NB4 (cell line): Measurements from ENCODE around the gene PSMG3.

Experiments
- POLR2A ChIP-seq: IDR thresholded peaks from 2 replicates; pipeline ENCODE4 v1.6.1; 2011; ENCODE audit warnings: mild to moderate bottlenecking; ENCODE audit not compliant: insufficient read length; ENCODE audit errors: extremely low read depth
- TF ChIP-seq, protein P1 (sequence below): IDR thresholded peaks from one replicate; pipeline ENCODE4 v1.5.1; 2012; ENCODE audit warnings: low read depth, low read length
- TF ChIP-seq, protein P2 (sequence below): IDR thresholded peaks from 2 replicates; pipeline ENCODE4 v1.6.1; 2011; ENCODE audit warnings: low read depth, low read length

DNA sequence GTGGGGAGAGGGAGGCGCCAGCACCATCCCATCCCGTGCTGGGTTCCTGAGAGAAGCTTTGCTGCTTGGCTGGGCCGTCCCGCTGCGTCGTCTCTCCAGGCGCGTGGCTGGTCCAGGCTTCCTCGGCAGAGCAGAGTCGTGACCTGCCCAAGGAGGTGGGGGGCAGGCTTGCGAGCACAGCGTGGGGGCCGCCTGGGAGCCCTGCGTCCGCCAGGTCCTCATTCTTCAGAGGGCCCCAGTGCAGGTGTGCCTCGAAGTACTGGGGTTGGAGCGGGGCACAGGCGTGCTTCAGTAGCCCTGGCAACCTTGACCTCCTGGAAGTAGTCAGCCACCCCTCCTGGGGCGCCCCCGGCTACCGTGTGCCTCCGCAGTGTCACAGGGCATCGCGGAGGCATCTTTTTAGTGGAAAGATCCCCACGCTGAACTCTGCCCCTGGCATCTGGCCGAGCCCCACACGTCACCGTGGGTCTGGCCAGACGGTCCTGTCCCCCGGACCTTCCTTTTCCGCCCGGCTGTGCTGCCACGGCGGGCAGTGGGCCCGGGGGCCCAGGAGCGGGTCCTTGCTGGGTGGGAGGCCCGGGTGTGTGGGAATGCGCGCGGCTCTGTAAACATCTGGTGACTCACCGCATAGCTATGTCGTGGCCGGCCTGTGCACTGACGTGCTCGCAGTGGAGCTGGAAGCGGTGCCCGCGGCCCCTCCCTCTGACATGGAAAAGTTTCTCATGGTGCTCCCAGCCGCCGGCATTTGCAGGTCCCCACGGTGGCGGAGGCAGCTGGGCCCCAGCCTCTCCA, 32.9 kb downstream of the PSMG3 start:
- TF ChIP-seq, protein P1, sequence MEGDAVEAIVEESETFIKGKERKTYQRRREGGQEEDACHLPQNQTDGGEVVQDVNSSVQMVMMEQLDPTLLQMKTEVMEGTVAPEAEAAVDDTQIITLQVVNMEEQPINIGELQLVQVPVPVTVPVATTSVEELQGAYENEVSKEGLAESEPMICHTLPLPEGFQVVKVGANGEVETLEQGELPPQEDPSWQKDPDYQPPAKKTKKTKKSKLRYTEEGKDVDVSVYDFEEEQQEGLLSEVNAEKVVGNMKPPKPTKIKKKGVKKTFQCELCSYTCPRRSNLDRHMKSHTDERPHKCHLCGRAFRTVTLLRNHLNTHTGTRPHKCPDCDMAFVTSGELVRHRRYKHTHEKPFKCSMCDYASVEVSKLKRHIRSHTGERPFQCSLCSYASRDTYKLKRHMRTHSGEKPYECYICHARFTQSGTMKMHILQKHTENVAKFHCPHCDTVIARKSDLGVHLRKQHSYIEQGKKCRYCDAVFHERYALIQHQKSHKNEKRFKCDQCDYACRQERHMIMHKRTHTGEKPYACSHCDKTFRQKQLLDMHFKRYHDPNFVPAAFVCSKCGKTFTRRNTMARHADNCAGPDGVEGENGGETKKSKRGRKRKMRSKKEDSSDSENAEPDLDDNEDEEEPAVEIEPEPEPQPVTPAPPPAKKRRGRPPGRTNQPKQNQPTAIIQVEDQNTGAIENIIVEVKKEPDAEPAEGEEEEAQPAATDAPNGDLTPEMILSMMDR = no peak
- TF ChIP-seq POLR2A = no peak
- TF ChIP-seq, protein P2, sequence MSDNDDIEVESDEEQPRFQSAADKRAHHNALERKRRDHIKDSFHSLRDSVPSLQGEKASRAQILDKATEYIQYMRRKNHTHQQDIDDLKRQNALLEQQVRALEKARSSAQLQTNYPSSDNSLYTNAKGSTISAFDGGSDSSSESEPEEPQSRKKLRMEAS = no peak
